GM23338 (cell line): ENCODE results near the gene LCTL. TPM values are rescaled to one million over a fixed set of nuclear protein-coding genes. Genes with fewer than 3 reads are reported as not detected.

Source experiments
- ATAC-seq: fragments of 200-7000 bp; cut with Tn5 transposase; 3 replicates; pipeline ENCODE4 v1.9.1; 2020
- DNase-seq: peaks from one replicate; pipeline ENCODE4 v3.0.0-alpha.2; 2015; ENCODE audit warnings: low spot score
- H2AFZ ChIP-seq: fragments of 200-600 bp; sonication (generic); 2 replicates; pipeline ENCODE4 v1.8.0; 2016; ENCODE audit warnings: antibody characterized with exemption, mild to moderate bottlenecking, moderate library complexity
- H3F3A ChIP-seq: fragments of 200-600 bp; sonication (generic); replicated peaks from 2 replicates; pipeline ENCODE4 v1.8.0; 2017; ENCODE audit warnings: antibody characterized with exemption, mixed run types, low read depth
- H3K27ac ChIP-seq: fragments of 200-600 bp; sonication (generic); 2 replicates; pipeline ENCODE4 v1.6.1; 2016; ENCODE audit warnings: low read depth
- H3K27me3 ChIP-seq: fragments of 200-600 bp; sonication (generic); 2 replicates; pipeline ENCODE4 v1.8.0; 2016; ENCODE audit warnings: mild to moderate bottlenecking, mixed run types, moderate library complexity; ENCODE audit not compliant: insufficient read depth
- H3K36me3 ChIP-seq: fragments of 200-600 bp; sonication (generic); 2 replicates; pipeline ENCODE4 v1.8.0; 2016; ENCODE audit warnings: mild to moderate bottlenecking; ENCODE audit not compliant: insufficient read depth
- H3K4me1 ChIP-seq: fragments of 200-600 bp; sonication (generic); 2 replicates; pipeline ENCODE4 v1.8.0; 2016; ENCODE audit warnings: mild to moderate bottlenecking, moderate library complexity; ENCODE audit not compliant: insufficient read depth
- H3K4me2 ChIP-seq: fragments of 200-600 bp; sonication (generic); 2 replicates; pipeline ENCODE4 v1.7.1; 2017; ENCODE audit warnings: mixed run types
- H3K4me3 ChIP-seq: fragments of 200-600 bp; sonication (generic); 2 replicates; pipeline ENCODE4 v1.6.1; 2016; ENCODE audit warnings: mixed run types
- H3K79me2 ChIP-seq: fragments of 200-600 bp; sonication (generic); replicated peaks from 2 replicates; pipeline ENCODE4 v1.8.0; 2017; ENCODE audit warnings: mild to moderate bottlenecking; ENCODE audit not compliant: insufficient read depth
- H3K9me2 ChIP-seq: fragments of 200-600 bp; sonication (generic); 2 replicates; pipeline ENCODE4 v1.8.0; 2017; ENCODE audit not compliant: insufficient read depth
- H4K20me1 ChIP-seq: fragments of 200-600 bp; sonication (generic); replicated peaks from 2 replicates; pipeline ENCODE4 v1.8.0; 2017; ENCODE audit warnings: mild to moderate bottlenecking; ENCODE audit not compliant: insufficient read depth
- H3K27ac Mint-ChIP-seq: 2 replicates; pipeline ENCODE4 v1.8.0; 2020; ENCODE audit warnings: inconsistent platforms, mild to moderate bottlenecking, moderate library complexity, mixed read lengths
- H3K27me3 Mint-ChIP-seq: 3 replicates; pipeline ENCODE4 v1.8.0; 2022; ENCODE audit warnings: low read depth, mild to moderate bottlenecking, moderate library complexity, mixed read lengths, inconsistent platforms; ENCODE audit not compliant: insufficient read depth, poor library complexity
- H3K36me3 Mint-ChIP-seq: 3 replicates; pipeline ENCODE4 v1.8.0; 2021; ENCODE audit warnings: low read depth, mild to moderate bottlenecking, inconsistent platforms, moderate library complexity, mixed read lengths
- H3K4me1 Mint-ChIP-seq: 3 replicates; pipeline ENCODE4 v1.8.0; 2020; ENCODE audit warnings: mild to moderate bottlenecking, inconsistent platforms, mixed read lengths
- H3K4me3 Mint-ChIP-seq: 3 replicates; pipeline ENCODE4 v1.8.0; 2021; ENCODE audit warnings: moderate library complexity, mild to moderate bottlenecking, inconsistent platforms, mixed read lengths
- H3K9me3 Mint-ChIP-seq: 3 replicates; pipeline ENCODE4 v1.8.0; 2020; ENCODE audit warnings: moderate library complexity, mild to moderate bottlenecking, inconsistent platforms, mixed read lengths
- CREB1 ChIP-seq: fragments of 250-450 bp; sonication (Bioruptor Pico); IDR thresholded peaks from 2 replicates; pipeline ENCODE4 v1.5.0; 2020; ENCODE audit warnings: low read depth, mild to moderate bottlenecking, moderate library complexity
- CTCF ChIP-seq, 2 experiments: fragments of 200-600 bp in 1 of 2; sonication (generic) in 1 of 2; conservative IDR thresholded peaks; 2 replicates each; pipeline versions ENCODE4 v1.5.1 to v1.6.1; 2016 to 2017; ENCODE audit warnings: antibody characterized with exemption in 2 of 2, low read depth in 2 of 2, mild to moderate bottlenecking in 2 of 2, moderate library complexity in 1 of 2
- ETS1 ChIP-seq: IDR thresholded peaks from 2 replicates; pipeline ENCODE4 v1.6.1; 2016; ENCODE audit warnings: antibody characterized with exemption
- EZH2 ChIP-seq: fragments of 200-600 bp; sonication (generic); IDR thresholded peaks from one replicate; pipeline ENCODE4 v1.8.0; 2017; ENCODE audit warnings: antibody characterized with exemption, mild to moderate bottlenecking, low read depth; ENCODE audit not compliant: unreplicated experiment
- JUNB ChIP-seq: IDR thresholded peaks from one replicate; pipeline ENCODE4 v1.6.1; 2016; ENCODE audit warnings: antibody characterized with exemption; ENCODE audit not compliant: unreplicated experiment
- NANOG ChIP-seq: IDR thresholded peaks from 2 replicates; pipeline ENCODE4 v1.6.1; 2016; ENCODE audit warnings: antibody characterized with exemption, borderline replicate concordance
- POLR2AphosphoS5 ChIP-seq: IDR thresholded peaks from 2 replicates; pipeline ENCODE4 v1.6.1; 2016; ENCODE audit warnings: antibody characterized with exemption, low read depth
- REST ChIP-seq: IDR thresholded peaks from one replicate; pipeline ENCODE4 v1.6.1; 2018; ENCODE audit warnings: antibody characterized with exemption; ENCODE audit not compliant: unreplicated experiment
- ZNF114 ChIP-seq: fragments of 250-450 bp; sonication (Bioruptor Pico); IDR thresholded peaks from 2 replicates; pipeline ENCODE4 v1.5.0; 2020; ENCODE audit warnings: mild to moderate bottlenecking, moderate library complexity
- ZNF331 ChIP-seq: fragments of 250-450 bp; sonication (Bioruptor Pico); IDR thresholded peaks from 2 replicates; pipeline ENCODE4 v1.5.0; 2020; ENCODE audit warnings: low read depth, mild to moderate bottlenecking, moderate library complexity
- ZNF462 ChIP-seq: fragments of 250-450 bp; sonication (Bioruptor Pico); IDR thresholded peaks from 2 replicates; pipeline ENCODE4 v1.5.0; 2020; ENCODE audit warnings: mild to moderate bottlenecking, moderate library complexity
- polyA plus RNA-seq: library from polyadenylated mRNA; unstranded; fragments of >200 nt; fragmentation: Nextera tagmentation; extraction: Ambion mirVana; gene quantifications from 2 replicates; pipeline ENCODE4 v1.2.1, GENCODE V29; 2016
- total RNA-seq: library from RNA; depleted of rRNA; stranded (reverse); fragments of >200 nt; shearing (Covaris generic); gene quantifications from 2 replicates; pipeline ENCODE4 v1.2.3, GENCODE V29; 2014

LCTL gene
- total and polyA plus RNA-seq, 2 experiments from 2014 or later = 2.3 to 5.6 TPM

- peaks cover 7% of the 10 kb centered on the region; the same call in 1 of the 2 replicates for H3K4me1 ChIP-seq
- DNase-seq (no peak), ATAC-seq (no peak)
- H3K4me3 ChIP-seq = no peak overlapping the region
- no peaks in the 10 kb centered on the region for H3K27me3 Mint-ChIP-seq
- no peaks in the 10 kb centered on the region for H3F3A ChIP-seq
- no peaks in the 10 kb centered on the region for H3K79me2 ChIP-seq
- TF ChIP-seq ZNF331 (CRISPR knock-in tag) (no peak), ZNF114 (CRISPR knock-in tag) (no peak), POLR2AphosphoS5 (no peak), CTCF (conservative IDR thresholded peaks at IDR 0.05; ENCODE audit: low read depth in 2 of 2) (no peak), CREB1 (CRISPR knock-in tag) (no peak), JUNB (no peak), ETS1 (no peak), NANOG (no peak), REST (no peak), EZH2 (no peak), ZNF462 (CRISPR knock-in tag) (no peak)
- H3K27ac Mint-ChIP-seq = no peak overlapping the region
- H3K4me3 Mint-ChIP-seq = no peak overlapping the region
- 0 out of 2 replicates have a peak, but pooled peaks cover 4% of the 10 kb centered on the region for H3K9me2 ChIP-seq
- no peaks in the 10 kb centered on the region for H4K20me1 ChIP-seq
- no peaks in the 10 kb centered on the region for H3K9me3 Mint-ChIP-seq
- no peak overlapping the region for H3K4me2 ChIP-seq
- H3K36me3 Mint-ChIP-seq = no peaks in the 10 kb centered on the region
- no peak overlapping the region for H2AFZ ChIP-seq
- no peaks in the 10 kb centered on the region for H3K27me3 ChIP-seq
- no peak overlapping the region for H3K27ac ChIP-seq
- no peaks in the 10 kb centered on the region for H3K36me3 ChIP-seq
- peaks cover 20% of the 10 kb centered on the region for H3K4me1 Mint-ChIP-seq
These were observed 21.2 kb upstream of the LCTL start for GRCh38 chr15:66587020-66587419.
